DND-41 (cell line): ENCODE results near the gene IFIT1.

Experiments
- EZH2 ChIP-seq: IDR thresholded peaks from 3 replicates; pipeline ENCODE4 v1.6.1; 2012; ENCODE audit warnings: borderline replicate concordance, low read depth, mild to moderate bottlenecking, moderate library complexity, low read length, inconsistent platforms; ENCODE audit not compliant: severe bottlenecking
- TF ChIP-seq, protein P1 (sequence below): IDR thresholded peaks from 2 replicates; pipeline ENCODE4 v1.5.1; 2012; ENCODE audit warnings: borderline replicate concordance, low read length, moderate library complexity, mild to moderate bottlenecking; ENCODE audit not compliant: poor library complexity, severe bottlenecking; ENCODE audit errors: extremely low read depth

DNA sequence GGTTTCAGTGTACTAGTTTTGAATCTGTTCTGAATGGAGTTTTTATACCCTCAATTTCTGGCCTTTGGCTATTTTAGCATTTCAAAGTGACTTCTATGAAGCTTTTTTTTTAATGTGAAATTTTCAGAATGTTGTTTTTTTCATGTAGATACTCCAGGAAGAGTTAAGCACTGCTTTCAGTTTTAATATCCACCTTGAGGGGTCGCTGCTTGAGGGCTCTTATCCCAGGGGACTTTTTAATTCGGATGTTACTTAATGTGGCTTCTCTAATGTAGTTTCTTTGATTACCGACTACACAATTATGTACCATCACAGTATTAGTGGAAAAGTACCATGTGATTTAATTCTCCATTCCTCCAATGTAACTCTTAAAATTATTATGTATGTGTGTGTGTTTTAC, 27.1 kb downstream of the IFIT1 start:
- TF ChIP-seq, protein P1, sequence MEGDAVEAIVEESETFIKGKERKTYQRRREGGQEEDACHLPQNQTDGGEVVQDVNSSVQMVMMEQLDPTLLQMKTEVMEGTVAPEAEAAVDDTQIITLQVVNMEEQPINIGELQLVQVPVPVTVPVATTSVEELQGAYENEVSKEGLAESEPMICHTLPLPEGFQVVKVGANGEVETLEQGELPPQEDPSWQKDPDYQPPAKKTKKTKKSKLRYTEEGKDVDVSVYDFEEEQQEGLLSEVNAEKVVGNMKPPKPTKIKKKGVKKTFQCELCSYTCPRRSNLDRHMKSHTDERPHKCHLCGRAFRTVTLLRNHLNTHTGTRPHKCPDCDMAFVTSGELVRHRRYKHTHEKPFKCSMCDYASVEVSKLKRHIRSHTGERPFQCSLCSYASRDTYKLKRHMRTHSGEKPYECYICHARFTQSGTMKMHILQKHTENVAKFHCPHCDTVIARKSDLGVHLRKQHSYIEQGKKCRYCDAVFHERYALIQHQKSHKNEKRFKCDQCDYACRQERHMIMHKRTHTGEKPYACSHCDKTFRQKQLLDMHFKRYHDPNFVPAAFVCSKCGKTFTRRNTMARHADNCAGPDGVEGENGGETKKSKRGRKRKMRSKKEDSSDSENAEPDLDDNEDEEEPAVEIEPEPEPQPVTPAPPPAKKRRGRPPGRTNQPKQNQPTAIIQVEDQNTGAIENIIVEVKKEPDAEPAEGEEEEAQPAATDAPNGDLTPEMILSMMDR, result no peak
- no peak for TF ChIP-seq EZH2
